Ishikawa (cell line): ENCODE results near the gene GTPBP4.
A peak's percentile ranks its signal among the peaks of the same experiment; 100 is the strongest.

ENCODE experiments used
- CEBPB ChIP-seq: IDR thresholded peaks from 2 replicates; pipeline ENCODE4 v1.6.1; 2012
- CREB1 ChIP-seq: IDR thresholded peaks from 2 replicates; pipeline ENCODE4 v1.6.1; 2012; ENCODE audit warnings: low read depth
- EGR1 ChIP-seq: IDR thresholded peaks from 2 replicates; pipeline ENCODE4 v1.6.1; 2012
- EP300 ChIP-seq: IDR thresholded peaks from 2 replicates; pipeline ENCODE4 v1.6.1; 2012; ENCODE audit warnings: borderline replicate concordance
- FOXM1 ChIP-seq: IDR thresholded peaks from 2 replicates; pipeline ENCODE4 v1.6.1; 2012; ENCODE audit warnings: low read depth, borderline replicate concordance
- NFIC ChIP-seq: IDR thresholded peaks from 2 replicates; pipeline ENCODE4 v1.6.1; 2012
- RAD21 ChIP-seq: IDR thresholded peaks from 2 replicates; pipeline ENCODE4 v1.6.1; 2012; ENCODE audit warnings: low read depth
- TAF1 ChIP-seq: IDR thresholded peaks from 2 replicates; pipeline ENCODE4 v1.6.1; 2012; ENCODE audit warnings: low read depth, mild to moderate bottlenecking
- TCF12 ChIP-seq: IDR thresholded peaks from 2 replicates; pipeline ENCODE4 v1.6.1; 2012; ENCODE audit warnings: low read depth
- TEAD4 ChIP-seq: IDR thresholded peaks from 2 replicates; pipeline ENCODE4 v1.6.1; 2012
- YY1 ChIP-seq: IDR thresholded peaks from 2 replicates; pipeline ENCODE4 v1.6.1; 2012; ENCODE audit warnings: low read depth
- ZBTB7A ChIP-seq: IDR thresholded peaks from 2 replicates; pipeline ENCODE4 v1.6.1; 2012; ENCODE audit warnings: low read depth
- TF ChIP-seq, protein P1 (sequence below): IDR thresholded peaks from 2 replicates; pipeline ENCODE4 v1.6.1; 2012; ENCODE audit warnings: low read depth, mild to moderate bottlenecking
- TF ChIP-seq, protein P2 (sequence below): IDR thresholded peaks from 2 replicates; pipeline ENCODE4 v1.6.1; 2012

The GTPBP4 gene

DNA sequence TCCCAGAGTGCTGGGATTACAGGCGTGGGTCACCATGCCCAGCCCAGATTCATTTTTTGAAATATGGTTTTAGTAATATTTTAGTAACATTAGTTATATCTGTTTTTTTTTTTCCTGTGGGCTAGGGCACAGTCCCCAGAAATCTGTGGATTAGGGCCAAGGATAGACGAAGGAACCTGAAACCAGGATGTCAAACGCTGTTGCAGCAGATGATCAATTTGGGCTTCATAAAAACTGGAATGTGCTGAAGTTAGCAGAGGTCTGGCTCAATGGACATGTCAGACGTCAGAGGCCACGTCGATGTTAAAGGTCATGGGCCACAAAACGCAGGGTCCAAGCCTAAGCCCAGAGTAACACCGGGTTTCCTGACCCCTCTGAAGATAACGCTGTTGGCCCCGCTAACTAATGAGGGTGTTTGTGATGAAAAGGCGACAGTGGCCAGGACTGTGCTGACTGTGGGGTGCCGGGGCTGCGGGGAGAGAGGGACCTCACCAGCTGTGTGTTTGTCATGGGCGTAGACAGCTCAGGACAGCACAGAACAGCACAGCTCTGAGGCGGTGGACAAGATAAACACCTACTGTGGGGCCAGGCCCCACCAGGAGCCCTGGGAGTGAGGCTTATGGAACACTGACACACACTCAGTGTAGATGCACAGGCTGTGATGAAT lies 23.8 kb upstream of the GTPBP4 start:
- TF ChIP-seq TCF12 (no peak), TAF1 (no peak), CEBPB (no peak), NFIC (no peak)

DNA sequence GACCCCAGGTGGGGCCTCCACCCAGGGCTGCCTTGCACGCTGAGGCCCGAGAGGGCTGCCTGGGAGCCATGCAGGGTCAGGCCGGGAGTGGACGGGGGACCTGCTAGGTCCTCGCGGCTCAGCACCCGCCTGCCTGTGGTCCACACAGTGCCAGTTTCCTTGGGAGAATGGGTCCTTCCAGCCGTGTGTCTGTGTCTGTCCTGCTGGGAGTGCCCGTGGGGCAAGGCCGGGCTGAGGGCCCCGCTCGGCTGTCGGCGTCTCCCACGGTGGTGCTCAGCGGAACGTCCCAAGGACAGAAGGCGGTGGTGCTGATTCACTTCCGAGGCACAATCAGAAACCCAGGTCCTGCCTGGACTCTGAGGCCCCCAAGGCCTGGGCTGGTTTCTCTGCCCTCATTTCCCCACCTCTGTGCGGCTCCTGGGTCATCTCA lies 23.2 kb upstream of the GTPBP4 start:
- TF ChIP-seq CREB1 (no peak), FOXM1 (no peak), TCF12 (no peak), TEAD4 (no peak), ZBTB7A (no peak)
- TF ChIP-seq, protein P1, sequence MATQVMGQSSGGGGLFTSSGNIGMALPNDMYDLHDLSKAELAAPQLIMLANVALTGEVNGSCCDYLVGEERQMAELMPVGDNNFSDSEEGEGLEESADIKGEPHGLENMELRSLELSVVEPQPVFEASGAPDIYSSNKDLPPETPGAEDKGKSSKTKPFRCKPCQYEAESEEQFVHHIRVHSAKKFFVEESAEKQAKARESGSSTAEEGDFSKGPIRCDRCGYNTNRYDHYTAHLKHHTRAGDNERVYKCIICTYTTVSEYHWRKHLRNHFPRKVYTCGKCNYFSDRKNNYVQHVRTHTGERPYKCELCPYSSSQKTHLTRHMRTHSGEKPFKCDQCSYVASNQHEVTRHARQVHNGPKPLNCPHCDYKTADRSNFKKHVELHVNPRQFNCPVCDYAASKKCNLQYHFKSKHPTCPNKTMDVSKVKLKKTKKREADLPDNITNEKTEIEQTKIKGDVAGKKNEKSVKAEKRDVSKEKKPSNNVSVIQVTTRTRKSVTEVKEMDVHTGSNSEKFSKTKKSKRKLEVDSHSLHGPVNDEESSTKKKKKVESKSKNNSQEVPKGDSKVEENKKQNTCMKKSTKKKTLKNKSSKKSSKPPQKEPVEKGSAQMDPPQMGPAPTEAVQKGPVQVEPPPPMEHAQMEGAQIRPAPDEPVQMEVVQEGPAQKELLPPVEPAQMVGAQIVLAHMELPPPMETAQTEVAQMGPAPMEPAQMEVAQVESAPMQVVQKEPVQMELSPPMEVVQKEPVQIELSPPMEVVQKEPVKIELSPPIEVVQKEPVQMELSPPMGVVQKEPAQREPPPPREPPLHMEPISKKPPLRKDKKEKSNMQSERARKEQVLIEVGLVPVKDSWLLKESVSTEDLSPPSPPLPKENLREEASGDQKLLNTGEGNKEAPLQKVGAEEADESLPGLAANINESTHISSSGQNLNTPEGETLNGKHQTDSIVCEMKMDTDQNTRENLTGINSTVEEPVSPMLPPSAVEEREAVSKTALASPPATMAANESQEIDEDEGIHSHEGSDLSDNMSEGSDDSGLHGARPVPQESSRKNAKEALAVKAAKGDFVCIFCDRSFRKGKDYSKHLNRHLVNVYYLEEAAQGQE = no peak
- TF ChIP-seq, protein P2, sequence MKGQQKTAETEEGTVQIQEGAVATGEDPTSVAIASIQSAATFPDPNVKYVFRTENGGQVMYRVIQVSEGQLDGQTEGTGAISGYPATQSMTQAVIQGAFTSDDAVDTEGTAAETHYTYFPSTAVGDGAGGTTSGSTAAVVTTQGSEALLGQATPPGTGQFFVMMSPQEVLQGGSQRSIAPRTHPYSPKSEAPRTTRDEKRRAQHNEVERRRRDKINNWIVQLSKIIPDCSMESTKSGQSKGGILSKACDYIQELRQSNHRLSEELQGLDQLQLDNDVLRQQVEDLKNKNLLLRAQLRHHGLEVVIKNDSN = no peak

DNA sequence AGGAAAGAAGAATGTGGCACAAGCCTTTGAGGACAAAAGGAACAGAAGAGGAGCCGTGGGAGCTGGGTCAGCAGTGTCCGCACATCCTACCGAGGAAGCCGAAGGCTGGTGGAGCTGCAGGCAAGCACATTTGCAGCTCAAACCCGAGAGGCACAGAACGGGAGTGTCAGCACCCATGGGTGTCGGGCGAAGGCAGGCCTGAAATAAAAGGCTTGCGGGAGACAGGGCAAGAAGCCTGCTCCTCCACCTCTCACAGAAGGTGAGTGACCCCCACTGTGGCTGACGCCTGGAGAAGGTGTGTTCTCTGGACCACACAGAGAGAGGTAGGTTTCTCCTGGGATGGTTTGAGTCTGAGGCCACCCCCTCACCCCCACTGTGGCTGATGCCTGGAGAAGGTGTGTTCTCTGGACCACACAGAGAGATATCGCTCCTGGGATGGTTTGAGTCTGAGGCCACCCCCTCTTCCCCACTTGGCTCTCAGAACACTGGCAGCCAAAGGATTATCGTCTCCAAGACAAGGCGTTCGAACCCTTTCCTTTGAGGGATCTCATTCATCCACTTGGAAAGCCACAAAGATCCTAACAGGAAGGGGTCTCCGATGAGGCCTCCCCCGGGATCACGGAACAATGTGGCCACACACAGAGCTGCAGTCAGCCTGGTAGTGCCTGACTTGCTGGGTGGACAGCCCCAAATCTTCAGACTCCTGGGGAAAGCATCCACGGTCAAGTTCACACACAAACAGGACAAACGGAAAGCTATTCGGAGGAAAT lies 21.6 kb upstream of the GTPBP4 start:
- TF ChIP-seq YY1 = no peak
- no peak for TF ChIP-seq ZBTB7A
- TF ChIP-seq NFIC = no peak
- no peak for TF ChIP-seq TCF12
- no peak for TF ChIP-seq RAD21
- no peak for TF ChIP-seq CREB1

DNA sequence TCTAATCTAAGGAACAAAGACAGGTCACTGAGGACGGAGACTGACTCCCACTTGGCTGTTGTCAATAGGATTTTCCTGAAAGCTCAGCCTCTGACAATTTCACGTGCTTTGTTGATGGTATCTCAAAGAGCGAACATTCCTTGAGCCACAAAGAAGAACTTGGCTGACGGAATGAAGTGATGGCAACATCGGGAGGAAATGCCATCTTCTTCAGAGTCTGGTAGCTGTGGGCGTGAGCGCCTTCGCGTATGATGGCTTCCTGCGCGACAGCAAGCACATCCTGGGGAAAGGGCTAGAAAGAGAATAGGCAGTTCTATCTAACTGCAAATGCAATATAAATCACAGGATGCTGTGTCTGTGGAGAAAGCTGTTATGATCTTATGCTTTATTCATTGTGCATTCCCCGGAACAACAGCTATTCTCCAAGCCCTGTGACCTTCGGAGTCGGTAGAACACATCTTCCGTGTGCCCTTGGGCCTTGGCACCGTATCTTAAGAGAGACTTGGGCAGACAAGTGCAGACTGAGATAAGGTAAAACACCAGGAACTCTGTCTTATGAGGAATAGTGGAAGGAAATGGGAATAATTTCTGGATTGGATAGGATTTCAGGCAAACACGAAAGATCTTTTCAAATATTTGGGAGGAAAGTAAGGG lies 19.6 kb upstream of the GTPBP4 start:
- TF ChIP-seq FOXM1 (no peak), TAF1 (no peak), EP300 (no peak), YY1 (no peak)
- TF ChIP-seq, protein P1 = no peak

DNA sequence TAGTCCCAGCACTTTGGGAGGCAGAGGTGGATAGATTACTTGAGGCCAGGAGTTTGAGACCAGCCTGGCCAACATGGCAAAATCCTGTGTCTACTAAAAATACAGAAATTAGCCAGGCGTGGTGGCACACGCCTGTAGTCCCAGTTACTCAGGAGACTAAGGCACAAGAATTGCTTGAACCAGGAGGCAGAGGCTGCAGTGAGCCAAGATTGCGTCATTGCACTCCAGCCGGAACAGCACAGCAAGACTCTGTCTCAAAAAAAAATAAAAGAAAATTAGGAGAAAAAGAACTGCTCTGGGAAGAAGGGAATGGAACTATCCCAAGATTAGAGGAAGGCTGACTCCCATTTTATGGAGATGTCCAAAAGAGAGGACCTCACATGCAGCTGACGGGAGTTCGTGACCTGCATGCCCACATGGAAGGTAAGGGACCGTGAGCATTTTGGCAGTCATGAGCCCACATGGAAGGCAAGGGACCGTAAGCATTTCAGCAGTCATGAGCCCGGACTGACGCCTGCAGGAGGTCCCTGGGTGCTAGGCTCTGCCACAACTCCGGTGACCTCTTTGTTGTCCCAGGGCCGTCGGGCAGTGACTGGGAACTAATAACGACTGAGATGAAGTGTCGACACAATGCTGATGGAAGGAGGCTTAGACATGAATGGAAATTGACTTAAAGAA lies 18.6 kb upstream of the GTPBP4 start:
- TF ChIP-seq TEAD4 (no peak), EP300 (no peak), TCF12 (no peak), CREB1 (no peak), EGR1 (no peak), CEBPB (peak; percentile 43), FOXM1 (no peak)
- TF ChIP-seq, protein P1 = no peak
